GM21390 (cell line): ENCODE measurements around the gene ZNF598.
"Not testable (repeated sequence)": the region's sequence is repeated elsewhere in the genome, so short reads cannot be mapped to it uniquely, and the experiment has no call there.

Experiments
- ATAC-seq: cut with Tn5 transposase; IDR thresholded peaks from one replicate; pipeline ENCODE4 v1.9.1; 2021; ENCODE audit not compliant: unreplicated experiment

ZNF598 gene

DNA sequence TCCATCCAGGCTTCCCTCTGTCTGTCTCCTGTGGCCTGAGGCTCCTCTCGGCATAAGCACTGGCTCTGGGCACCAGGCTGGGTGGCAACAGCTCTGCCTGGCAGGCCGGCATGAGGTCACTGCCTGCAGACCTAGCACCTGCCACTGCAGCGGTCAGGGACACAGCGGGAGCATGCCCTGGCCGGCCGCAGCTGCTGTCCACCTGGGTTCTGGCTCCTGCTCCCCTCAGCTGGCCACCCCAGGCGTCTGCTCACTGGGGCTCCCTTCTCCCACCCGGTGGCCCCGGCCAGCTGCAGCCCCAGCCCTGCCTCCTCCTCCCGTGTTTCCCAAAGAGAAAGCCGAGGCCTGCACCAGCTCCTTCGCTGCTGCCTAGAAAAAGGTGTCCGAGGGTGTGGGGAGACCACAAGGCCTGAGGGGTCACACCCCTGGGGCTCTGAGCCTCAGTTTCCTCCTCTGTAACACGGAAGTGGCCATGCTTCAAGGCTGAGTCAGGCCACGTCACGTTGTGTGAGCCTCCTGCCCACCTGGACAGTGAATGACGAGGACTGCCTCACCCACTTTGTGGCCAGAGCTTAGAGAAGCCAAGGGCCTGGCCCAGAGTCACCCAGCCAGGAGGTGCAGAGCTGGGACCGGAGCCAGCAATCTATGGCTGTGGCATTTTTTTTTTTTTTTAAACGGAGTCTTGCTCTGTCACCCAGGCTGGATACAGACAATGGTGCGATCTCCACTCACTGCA is 31.3 kb upstream of the ZNF598 start:
- no peak for ATAC-seq

DNA sequence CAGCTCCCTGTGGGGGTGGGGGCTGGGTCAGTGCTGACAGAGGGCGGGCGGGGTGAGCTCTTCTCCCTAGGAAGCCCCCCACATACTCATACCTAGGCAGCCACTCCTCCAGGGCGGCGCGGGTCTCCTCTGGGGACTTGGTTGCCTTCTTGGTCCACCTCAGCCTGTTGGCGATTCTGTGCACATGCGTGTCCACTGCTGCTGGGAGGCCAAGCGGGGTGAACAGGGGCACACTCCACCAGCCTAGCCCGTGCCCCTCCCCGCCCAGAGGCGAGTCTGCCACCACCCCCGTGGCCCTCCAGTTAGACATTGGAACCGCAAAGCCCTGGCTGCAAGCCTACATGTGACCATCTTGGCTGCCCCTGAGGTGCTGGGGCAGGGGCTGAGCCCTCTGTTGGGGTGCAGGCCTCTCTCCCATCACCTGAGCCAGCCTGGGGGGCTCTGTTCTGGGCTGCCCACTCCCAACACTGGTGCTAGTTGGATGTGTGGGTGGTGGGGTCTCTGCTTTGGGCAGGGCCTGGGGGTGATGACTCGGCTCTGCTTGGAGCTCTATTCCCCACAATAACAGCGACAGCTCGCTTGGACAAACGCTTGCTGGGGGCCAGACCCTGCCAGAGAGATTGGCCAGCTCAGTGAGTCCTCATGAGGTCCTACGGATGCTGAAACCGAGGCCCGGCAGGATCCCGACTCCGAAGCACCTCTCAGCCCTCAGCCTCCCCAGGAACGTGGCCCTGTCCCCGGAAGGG is 30.6 kb upstream of the ZNF598 start:
- ATAC-seq = no peak

- no peak for ATAC-seq
These were observed 29.8 kb upstream of the ZNF598 start for GRCh38 chr16:2039274-2040031.

DNA sequence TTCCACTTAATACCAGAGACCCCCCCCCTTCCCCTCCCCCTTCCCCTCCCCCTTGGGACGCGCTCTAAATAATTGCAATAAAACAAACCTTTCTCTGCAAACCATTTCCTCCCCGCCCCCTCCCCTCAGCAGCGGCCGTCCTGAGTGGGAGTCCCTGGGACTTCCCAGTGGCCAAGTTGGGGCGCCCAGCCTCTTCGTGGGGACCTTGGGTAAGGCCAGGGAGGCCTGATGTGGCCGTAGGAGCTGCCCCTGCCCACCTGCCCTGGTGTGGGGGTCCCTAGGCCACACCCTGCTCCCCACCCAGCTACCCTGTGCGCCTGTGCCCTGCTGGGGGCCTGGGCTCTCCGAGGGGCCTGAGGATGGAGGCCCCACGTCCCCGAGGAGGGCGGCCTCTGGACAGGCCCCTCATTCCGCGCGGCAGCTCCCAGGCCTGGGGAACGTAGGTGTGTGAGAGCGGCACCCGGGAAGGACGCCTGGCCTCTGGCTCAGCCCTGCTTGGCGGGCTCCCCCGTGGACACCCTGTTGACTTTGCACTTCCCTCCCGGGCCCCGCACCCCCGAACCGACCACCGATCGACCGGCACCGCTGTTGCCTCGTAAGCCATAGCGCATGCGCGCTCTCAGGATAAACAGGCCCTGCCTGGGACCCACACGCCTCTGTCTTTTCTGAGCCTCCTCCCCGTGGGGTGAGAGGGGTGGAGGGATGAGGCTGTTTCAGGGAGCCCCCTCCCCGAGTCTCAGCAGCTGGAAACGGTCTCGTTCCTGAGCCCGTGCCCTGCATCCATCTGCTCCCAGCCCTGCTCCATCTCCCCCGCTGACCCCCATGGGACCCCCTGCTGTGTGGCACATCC is 29.0 kb upstream of the ZNF598 start:
- no peak for ATAC-seq

DNA sequence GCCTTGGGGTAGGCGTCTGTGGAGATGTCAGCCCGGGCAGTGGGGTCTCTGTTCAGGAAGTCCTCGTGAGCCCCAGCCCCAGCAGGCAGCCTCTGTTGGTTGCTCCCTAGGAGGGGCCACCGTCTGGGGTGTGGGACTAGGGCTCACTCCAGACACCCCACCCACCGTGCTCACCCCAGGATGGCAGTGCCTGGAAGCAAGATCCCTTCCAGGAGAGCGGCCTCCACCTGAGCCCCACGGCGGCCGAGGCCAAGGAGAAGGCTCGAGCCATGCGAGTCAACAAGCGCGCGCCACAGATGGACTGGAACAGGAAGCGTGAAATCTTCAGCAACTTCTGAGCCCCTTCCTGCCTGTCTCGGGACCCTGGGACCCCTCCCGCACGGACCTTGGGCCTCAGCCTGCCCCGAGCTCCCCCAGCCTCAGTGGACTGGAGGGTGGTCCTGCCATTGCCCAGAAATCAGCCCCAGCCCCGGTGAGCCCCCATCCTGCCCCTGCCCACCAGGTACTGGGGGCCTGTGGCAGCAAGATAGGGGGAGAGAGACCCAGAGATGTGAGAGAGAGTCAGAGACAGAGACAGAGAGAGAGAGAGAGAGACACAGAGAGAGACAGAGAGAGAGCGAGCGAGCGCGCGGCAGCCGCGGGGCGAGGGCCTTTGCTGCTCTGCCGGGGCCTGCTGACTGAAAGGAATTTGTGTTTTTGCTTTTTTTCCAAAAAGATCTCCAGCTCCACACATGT is 28.2 kb upstream of the ZNF598 start:
- no peak for ATAC-seq

- no peak for ATAC-seq
These were observed 27.5 kb upstream of the ZNF598 start for GRCh38 chr16:2037115-2037514.

DNA sequence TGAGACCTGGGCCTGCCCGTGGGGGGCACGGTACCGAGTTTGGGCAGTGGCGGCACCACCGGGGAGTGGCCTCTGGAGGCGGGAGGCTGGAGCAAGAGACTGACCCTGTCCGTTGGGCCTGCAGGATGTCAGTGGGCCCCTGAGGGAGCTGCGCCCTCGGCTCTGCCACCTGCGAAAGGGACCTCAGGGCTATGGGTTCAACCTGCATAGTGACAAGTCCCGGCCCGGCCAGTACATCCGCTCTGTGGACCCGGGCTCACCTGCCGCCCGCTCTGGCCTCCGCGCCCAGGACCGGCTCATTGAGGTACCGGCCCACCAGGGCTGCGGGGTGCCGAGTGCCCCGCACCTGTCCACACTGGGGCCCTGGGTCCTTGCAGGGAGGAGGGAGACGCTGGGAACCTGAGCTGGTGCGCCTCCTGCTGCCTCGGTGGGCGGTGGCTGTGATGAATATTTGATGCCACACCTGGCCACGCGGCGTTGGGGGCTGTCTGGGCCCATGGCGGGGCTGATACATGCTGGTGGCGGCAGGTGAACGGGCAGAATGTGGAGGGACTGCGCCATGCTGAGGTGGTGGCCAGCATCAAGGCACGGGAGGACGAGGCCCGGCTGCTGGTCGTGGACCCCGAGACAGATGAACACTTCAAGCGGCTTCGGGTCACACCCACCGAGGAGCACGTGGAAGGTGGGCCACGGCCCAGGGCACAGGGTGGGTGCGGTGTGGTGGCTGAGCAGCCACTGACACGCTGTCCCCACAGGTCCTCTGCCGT is 26.8 kb upstream of the ZNF598 start:
- no peak for ATAC-seq

- ATAC-seq = no peak
These were observed 26.0 kb upstream of the ZNF598 start for GRCh38 chr16:2035431-2036199.

- no peak for ATAC-seq
These were observed 25.2 kb upstream of the ZNF598 start for GRCh38 chr16:2034696-2035430.

DNA sequence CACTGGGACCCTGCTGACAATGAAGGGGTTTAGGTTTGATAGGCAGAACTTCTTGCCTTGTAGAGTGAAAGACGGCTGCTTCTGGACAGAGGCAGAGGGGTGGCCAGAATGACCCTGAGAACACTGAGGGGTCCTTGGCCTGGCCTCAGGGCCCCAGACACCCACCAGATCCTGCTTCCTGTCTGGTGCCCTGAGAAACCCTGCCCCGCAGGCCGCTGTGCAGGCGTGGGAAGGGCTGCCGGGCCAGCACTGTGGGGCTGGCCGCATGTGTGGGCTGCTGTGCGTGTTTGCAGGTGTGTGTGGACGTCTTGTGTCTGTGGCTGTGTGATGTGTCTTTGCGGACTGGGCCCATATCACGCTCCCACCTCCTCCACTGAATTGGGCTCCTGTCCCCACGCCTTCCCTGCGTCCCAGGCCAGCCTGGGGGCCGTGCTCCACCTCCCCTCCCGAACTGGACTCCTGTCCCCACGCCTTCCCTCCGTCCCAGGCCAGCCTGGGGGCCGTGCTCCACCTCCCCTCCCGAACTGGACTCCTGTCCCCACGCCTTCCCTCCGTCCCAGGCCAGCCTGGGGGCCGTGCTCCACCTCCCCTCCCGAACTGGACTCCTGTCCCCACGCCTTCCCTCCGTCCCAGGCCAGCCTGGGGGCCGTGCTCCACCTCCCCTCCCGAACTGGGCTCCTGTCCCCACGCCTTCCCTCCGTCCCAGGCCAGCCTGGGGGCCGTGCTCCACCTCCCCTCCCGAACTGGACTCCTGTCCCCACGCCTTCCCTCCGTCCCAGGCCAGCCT is 24.5 kb upstream of the ZNF598 start:
- ATAC-seq = not testable (repeated sequence)

DNA sequence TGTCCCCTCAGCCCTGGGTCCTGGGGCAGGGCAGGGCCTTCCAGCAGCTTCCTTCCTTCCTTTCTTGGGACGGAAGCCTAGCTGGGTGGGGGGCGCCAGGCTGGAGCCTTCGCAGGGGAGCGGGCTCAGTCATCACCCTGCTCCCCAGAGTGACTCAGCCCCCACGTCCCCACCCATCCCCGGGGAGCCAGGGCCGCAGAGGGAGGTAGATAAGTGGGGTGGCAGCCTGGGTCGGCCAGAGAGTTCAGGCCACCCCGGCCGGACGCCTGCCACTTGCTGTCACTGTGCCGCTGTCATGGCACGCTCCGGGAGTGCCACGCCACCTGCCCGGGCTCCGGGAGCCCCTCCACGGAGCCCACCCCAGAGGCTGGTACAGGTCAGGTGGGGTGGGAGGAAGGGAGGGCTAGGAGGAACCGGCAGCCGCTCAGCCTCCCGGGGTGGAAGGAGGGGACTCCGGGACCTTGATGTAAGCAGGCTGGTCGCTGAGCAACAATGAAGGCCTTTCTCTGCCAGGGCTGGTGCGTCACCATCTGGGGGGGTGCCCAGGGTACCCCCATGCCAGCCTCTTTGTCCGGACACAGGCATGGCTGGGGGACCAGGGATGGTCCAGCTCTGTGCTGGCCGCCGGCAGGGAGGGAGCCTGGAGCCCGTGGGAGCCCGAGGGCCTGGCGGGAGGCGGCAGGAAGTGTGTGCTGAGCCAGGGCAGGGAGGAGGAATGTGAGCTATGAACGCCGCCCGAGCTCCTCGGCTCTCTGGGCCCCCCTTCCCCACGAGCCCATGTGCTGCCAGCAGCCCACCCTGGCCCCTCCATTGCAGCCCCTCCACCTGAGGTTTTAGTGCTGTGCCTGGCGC is 23.7 kb upstream of the ZNF598 start:
- no peak for ATAC-seq

DNA sequence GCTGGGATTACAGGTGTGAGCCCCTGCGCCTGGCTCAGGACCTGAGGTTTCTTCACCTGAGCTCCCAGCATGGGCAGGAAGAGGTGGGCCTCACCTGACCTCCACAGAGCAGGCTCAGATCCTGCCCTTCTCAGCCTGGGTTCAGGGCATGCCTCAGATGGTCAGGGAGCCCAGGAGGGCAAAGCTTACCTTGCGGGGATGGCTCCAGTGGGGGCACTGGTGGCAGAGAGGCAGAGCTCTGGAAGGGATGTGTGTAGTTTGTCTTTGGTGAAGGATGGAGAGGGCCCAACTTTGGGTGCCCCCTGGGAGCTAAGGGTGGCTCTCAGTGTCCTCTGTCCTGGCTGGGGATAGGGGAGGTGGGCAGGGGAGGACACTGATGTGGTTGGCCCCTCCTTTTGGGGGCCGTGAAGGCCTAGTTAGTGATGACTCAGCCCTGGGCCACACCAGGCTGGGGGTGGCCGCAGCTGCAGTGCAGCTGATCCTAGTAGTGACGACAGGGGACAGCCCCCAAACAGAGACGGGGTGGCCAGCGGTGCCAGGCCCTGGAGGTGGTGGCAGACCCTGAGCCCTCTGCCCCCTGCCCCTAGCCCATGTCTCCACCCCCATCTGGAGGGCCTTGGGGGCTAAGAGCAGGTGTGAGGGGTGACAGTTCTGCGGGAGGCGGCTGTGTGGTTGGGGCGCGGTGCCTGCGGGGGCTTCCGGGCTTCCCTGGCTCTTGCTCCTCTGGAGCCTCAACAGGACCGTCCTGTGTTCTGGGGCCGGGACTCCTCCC is 22.9 kb upstream of the ZNF598 start:
- no peak for ATAC-seq

DNA sequence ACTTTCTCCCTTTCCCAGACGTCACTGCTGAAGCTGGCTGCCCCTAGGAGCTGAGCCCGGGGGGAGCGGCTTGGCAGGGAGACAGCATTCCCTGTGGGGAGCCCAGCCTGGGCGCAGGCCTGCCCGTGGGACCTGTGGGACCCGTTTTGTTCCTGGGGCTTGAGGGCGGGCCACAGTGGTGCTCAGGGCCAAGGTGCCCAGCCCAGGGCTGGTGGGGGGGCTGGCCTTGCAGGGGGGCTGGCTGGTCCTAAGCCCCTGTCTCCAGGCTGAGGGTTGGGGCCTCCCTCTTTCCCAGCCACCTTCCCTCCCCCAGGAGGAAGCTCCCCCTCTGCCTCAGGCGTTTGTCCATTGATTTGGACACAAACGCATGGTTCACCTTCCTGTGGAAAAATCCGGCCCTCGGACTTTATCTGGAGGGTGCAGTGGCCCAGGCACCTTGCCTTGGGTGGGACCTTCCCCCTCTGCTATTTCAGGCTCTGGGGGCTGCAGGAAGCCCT is 21.5 kb upstream of the ZNF598 start:
- no peak for ATAC-seq

DNA sequence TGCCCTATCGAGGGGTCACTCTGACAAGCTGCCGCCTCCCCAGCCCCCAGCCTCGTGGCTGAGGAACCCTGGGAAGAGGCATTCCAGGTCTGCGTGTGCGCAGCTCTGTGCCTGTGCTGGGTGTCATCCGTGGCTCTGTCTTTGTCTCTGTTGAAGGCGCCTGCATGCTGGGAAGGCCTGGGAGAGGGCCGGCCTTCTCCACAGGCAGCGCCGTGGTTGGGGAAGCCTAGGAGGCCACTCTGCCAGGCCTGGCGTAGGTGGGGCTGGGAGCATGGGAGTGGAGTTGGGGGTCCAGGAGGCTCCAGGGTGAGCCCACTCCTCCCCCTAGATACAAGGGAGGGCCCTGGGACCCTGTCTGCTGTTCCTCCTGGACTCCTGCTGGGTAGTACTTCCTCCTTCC is 20.4 kb upstream of the ZNF598 start:
- ATAC-seq = no peak

DNA sequence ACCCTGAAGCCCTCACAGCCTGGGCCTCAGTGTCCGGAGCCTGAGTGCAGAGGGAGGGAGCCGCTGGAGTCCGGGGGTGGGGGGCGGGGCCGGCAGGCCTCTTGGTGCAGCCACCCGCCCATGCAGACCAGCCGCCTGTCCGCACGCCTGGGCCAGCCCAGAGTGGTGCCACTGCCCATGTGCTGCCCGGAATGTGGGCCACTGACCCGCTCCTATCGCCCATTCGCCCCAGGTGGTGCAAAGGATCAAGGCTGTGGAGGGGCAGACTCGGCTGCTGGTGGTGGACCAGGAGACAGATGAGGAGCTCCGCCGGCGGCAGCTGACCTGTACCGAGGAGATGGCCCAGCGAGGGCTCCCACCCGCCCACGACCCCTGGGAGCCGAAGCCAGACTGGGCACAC is 19.7 kb upstream of the ZNF598 start:
- no peak for ATAC-seq
